IPS-11a (cell line): ENCODE measurements around the gene DNMT3L.
"Not testable (repeated sequence)": the region's sequence is repeated elsewhere in the genome, so short reads cannot be mapped to it uniquely, and the experiment has no call there.

Source experiments
- H3K4me3 ChIP-seq: one replicate; pipeline ENCODE4 v1.5.1; 2013; ENCODE audit warnings: low read depth, low read length, control low read depth

Gene DNMT3L

DNA sequence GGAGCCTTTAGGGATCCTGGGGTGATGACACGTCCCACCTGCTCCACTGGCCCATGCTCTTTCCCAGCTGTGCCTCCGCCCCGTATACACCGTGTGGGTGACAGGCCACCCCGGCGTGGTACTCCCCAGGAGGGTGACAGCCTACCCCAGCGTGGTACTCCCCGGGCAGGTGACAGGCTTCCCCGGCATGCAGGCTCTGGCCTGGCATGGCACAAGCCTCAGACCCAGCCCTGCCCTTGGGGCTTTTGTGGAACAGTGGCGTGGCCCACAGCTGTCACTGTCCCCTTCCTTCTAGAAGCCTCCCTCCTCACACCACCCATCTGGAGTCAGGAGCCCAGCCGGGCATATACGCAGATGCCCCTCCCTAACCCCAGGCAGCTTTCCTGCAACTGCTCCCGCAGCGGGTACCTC lies 33.5 kb upstream of the DNMT3L start:
- no peak overlapping the region for H3K4me3 ChIP-seq

DNA sequence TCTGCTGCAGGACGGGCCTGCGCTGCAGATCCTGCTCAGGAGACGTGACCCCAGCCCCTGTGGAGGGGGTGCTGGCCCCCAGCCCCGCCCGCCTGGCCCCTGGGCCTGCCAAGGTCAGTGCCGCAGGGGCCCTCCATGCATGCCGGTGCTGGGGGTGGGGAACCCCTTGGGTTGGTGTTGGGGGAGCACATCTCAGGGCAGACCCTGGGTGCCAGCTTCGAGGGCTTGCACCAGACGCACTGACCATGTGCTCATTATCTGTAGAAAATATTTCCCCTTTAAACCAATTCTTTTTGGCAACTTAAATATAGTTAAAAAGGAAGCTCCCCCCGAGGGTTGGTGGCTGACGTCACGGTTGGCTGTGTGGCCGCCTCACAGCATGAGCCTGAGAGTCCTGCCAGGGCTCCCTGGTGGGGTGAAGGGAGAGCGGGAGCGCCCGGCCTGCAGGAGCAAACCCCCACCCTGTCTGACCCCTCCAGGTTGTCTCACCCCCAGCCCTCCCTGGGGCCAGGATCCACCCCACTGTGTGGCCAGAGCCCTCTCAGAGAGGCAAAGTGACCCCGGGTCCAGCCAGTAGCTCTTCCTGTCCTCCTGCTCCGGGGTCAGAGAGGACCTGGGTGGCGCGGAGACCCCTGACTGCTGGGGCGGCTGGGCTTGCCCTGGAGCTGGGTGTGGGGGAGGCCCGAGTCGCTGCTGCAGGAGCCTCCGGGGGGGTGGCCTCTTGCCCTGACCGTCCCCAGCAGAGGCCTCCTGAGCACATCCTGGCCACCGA lies 32.9 kb upstream of the DNMT3L start:
- no peak overlapping the region for H3K4me3 ChIP-seq

DNA sequence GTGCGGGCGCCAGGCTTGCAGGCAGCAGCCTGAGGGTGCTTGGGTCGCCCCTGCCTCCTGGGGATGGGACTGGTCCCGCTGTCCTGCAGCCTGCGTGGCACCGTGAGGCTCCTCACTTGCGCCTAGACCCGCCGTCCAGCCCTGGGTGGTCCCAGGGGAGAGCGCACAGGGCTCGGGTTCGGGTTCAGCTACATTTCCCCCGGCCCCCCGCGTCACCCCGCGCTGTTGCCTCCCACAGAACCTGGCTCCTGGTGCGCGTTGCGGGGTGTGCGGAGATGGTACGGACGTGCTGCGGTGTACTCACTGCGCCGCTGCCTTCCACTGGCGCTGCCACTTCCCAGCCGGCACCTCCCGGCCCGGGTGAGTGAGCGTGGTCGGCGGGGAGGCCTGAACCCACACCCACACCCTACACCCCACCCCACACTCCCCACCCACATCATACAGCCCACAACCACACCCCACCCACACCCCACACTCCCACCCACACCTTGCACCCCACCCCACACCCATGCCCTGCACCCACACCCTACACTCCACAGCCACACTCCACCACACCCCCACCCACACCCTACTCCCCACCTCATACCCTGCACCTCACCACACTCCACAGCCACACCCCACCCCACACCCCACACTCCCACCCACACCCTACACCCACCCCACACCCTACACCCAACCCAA lies 32.0 kb upstream of the DNMT3L start:
- no peak overlapping the region for H3K4me3 ChIP-seq

DNA sequence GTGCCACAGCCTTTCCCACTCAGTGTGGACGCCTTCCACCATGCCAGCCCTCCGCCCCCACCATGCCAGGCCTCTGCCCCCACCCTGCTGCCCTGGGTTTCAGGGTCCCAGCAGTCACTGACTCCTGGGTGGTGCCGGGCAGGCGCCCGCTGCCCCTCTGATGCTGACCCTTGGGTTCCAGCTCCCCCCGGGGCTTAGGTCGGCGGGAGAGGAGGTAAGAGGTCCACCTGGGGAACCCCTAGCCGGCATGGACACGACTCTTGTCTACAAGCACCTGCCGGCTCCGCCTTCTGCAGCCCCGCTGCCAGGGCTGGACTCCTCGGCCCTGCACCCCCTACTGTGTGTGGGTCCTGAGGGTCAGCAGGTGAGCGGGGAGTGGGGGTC lies 31.1 kb upstream of the DNMT3L start:
- H3K4me3 ChIP-seq = no peak overlapping the region

DNA sequence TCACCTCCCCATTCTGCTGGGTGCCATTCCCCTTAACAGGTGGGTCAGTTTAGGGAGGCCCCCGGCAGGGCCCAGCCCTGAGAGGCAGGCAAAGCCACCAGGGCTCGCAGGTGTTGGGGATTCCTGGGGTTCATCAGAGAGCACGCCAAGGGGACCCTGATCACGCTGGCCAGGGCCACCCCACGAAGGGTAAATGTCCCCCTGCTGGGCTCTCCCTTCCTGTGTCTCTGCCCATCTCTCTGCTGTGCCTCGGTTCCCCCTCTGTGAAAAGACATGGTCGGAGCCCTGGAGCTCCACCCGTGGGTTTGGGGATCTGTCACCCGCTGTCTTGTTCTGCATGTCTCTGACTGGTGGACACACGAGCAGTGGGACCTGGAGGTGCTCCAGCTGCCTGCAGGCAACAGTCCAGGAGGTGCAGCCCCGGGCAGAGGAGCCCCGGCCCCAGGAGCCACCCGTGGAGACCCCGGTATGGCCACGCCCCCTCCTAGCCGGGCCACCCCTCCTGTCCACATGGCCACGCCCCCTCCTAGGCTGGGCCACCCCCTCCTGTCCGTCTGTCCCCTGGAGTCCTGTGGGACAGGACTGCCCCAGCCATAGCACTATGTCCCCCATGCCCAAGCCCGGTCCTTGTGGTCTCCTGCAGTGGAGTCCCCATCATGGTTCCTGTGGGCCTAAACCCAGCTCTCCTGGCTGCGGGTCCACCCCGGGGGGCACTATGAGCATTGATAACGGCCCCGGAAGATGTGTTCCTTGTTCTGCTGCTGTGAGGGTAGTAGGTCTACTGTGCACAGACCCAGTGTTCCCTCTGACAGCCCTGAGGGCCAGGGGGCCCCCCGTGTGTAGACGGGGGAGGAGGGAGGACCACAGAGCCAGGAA lies 30.5 kb upstream of the DNMT3L start:
- H3K4me3 ChIP-seq = no peak overlapping the region

DNA sequence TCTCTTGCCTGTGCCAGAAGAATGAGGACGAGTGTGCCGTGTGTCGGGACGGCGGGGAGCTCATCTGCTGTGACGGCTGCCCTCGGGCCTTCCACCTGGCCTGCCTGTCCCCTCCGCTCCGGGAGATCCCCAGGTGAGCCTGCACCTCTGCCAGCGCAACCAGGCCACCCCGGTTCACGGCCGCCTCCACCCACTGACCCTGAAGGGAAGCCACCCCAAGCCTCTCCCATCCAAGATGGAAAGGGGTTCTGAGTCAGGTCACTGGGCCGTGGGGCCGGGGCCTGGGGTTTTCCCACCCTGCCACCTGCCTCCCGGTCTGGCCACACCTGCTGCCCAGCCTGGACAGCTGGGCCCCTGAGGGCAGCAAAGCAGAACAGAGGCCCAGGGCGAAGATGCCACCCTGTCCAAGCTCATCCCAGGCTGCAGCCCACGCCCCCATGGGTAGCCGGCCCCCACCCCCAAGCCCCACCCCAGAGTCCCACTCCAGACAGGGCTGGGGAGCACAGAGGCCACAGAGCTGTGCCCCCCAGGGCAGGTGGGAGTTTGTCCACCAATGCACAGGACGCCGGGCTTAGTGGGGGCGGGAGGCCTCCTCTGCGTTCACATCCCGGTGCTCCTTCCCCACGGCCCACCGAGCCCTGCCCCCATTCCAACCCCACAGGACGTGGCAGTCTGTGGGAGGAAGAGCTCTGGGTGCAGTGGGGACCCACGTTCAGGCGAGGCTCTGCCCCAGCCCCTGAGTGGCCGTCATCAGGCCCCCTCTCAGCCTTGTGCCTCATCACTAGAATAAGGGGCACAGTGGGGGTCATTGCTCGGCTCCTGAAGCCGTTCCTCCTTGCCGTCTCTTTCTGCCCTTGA lies 29.6 kb upstream of the DNMT3L start:
- H3K4me3 ChIP-seq = no peak overlapping the region

DNA sequence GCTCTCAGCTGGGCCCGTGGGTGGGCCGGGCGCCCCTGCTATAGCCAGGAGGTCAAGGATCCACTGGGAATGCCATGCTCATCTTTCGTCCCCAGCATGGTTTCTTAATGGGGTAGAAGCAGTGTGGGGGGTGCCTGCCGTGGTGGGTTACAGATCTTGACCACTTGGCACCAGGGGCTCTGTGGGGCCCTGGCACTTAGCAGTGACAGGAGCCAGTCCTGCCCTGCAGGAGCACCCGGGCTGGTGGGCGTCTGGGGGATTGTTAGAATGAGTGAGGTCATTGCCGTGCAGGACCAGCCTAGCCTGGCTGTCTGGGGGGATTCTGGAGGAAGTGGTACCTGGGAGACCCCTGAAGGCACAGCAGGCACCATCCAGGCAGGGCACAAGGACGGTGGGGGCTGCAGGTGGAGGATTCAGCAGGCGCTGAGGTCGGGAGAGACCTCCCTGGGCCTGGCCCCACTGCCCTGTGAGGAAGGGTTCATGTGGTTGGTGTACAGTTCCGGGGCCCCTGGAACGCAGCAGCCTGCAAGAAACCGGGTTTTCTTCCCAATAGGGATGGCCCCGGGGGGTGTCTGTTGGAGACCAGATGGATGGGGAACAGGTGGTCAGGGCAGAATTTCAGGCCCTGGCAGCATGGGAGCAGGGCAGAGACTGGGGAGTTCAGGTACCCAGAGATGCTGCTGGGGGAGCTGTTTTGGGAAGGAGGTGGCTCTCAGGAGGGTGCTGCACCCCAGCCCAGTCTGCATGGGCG lies 28.8 kb upstream of the DNMT3L start:
- H3K4me3 ChIP-seq = no peak overlapping the region

DNA sequence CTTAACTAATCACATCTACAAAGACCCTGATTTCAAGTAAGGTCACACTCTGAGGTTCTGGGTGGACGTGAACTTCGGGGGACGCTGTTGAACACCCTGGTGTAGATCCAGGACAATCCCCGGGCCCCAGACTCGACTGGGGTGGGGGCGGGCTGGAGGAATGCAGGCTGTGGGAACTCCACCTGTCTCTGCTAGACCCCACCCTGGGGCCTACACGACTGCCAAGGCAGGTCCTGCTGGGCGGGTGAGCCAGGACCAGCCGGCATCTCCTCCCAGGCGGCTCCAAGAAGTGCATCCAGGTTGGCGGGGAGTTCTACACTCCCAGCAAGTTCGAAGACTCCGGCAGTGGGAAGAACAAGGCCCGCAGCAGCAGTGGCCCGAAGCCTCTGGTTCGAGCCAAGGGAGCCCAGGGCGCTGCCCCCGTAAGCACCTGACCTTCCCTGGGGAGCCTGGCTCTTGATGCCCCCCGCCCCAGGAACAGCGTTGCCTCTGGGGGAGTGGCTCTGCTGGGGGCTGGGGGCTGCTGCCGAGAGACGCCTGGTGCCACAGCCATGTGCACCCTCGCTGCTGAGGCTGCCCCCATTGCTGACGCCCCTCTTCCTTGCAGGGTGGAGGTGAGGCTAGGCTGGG lies 27.8 kb upstream of the DNMT3L start:
- H3K4me3 ChIP-seq = no peak overlapping the region

DNA sequence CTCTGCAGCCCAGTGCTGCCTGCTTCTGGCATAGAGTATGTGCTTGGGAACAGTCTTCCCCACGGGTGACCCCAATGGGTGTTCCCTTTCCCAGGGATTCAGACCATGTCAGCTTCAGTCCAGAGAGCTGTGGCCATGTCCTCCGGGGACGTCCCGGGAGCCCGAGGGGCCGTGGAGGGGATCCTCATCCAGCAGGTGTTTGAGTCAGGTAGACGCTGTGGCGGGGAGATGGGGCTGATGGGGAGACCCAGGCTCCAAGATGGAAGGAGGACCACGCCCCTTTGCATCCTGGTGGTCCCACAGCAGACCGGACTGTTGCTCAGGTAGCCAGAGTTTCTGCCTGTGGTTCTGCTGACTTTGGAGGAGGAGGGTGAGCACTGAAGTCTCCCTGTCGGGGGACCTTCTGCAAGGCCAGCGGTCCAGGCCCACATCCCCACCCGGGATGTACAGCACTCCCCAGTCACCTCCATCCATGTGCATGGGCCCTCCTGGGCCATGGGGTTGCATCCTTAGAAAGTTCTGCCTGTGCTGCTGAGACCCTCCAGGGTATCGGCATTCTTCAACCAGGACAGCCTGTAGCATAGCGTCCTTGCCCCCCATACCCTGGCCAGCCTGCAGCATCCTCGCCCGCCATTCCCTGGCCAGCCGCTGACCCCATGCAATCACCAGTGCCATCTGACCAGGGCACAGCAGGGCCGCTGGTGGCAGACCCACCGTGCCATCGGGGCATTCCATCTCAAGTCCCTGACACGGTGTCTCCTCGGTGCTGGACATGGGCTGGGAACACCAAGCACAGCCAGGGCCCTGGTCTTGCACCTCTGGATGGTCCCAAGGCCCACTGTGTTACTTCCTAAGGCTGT lies 26.8 kb upstream of the DNMT3L start:
- no peak overlapping the region for H3K4me3 ChIP-seq

DNA sequence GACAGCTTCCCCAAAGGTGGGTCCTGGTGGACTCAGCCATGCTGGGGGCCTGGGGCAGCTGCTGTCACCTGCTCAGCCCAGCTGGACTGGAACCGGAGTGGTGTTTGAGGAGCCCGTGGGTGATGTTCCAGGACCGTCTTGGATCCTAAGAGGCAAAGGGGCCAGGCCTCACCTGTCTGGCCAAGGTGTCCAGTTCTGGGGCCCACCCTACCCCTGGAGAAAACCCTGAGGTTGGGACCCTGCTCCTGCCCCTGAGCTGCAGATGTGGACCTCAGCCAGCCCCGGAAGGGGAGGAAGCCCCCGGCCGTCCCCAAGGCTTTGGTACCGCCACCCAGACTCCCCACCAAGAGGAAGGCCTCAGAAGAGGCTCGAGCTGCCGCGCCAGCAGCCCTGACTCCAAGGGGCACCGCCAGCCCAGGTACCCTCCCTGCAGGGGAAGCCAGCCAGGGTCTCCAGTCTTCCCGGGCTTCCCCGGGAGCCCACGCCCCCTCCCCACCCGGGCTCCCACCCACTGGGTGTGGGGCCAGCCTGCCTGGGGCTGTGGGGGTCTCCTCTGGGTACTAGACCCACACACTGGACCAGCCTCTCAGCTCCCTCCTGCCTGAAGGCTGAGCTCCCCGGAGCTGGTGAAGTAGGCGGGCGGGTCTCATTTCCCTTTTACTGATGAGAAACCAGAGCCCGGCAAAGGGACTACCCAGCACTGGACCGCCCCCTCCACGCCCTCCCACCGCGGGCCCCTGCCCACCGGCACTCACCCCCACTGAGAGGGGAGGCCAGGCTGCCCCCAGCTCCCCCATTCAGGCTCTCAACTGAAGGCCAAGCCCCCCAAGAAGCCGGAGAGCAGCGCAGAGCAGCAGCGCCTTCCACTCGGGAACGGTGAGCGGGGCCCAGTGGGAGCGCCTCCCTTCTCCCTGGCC lies 25.3 kb upstream of the DNMT3L start:
- H3K4me3 ChIP-seq = no peak overlapping the region

DNA sequence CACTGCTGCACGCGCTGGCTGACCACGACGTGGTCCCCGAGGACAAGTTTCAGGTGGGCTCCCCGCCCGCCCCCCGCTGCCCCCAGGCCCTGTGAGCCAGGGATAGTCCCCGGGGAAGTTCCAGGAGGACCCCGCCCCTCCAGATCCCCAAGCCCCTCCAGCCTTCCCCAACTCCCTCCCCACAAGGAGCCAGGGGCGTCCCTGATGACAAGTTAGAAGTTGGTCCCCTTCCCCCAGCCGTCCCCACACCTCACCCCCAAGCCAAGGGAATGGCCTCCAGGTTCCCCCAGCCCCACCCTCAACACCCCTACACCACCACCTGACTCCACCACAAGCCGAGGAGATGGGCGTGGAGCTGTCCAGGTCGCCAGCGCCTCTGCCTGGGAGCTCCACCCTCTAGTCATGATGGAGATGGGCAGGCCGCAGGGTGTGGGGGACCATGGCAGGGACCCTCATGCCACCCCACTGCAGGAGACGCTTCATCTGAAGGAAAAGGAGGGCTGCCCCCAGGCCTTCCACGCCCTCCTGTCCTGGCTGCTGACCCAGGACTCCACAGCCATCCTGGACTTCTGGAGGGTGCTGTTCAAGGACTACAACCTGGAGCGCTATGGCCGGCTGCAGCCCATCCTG lies 24.5 kb upstream of the DNMT3L start:
- no peak overlapping the region for H3K4me3 ChIP-seq

DNA sequence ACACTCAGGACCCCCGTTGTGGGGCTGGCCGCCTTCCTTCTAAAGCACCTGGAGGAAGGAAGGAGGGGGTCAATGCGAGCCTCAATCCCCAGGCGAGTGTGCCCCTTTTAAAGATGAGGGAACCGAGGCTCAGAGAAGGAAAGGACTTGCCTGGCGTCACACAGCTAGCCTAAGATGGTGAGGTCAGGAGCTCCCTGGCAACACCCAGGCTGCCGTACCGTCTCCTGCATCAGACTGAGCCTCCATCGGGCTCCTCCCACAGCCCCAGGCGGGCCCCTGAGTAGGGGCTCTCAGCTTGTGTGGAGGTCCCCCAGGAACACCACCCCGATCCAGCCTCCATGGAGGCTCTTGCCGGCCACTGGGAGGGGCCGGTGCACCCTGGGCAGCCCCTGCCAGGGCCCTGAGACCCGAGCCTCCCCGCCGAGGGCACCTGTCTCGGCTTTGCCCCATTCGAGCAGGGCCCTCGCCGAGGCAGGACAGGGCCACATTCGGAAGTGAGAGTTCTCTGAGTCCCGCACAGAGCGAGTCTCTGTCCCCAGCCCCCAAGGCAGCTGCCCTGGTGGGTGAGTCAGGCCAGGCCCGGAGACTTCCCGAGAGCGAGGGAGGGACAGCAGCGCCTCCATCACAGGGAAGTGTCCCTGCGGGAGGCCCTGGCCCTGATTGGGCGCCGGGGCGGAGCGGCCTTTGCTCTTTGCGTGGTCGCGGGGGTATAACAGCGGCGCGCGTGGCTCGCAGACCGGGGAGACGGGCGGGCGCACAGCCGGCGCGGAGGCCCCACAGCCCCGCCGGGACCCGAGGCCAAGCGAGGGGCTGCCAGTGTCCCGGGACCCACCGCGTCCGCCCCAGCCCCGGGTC lies 23.7 kb upstream of the DNMT3L start, which contains the start of gene AIRE:
AIRE (plus strand) TSS at position 739 of the 855 bp plus-strand sequence. CDS start 131 bp downstream, outside the sequence.
- H3K4me3 ChIP-seq = no peak within 1 kb of the TSS

DNA sequence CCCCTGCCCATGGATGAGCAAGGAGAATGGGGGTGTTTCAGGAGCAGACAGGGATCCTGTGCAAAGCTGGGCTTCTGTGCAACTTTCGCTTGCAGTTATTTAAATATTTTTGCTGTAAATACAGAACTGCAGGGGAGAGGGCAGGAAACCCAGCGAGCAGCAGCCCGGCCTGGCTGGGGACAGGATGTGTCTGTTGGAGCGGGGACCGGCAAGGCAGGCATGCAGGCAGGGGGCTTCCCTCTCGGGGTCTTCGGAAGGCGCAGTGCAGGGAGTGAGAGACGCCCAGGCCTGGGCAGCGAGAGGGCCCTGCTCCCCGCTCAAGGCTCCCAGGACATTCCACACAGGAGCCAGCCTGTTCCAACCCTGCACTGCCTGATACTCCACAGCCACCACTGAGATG lies 22.3 kb upstream of the DNMT3L start:
- H3K4me3 ChIP-seq = no peak overlapping the region

DNA sequence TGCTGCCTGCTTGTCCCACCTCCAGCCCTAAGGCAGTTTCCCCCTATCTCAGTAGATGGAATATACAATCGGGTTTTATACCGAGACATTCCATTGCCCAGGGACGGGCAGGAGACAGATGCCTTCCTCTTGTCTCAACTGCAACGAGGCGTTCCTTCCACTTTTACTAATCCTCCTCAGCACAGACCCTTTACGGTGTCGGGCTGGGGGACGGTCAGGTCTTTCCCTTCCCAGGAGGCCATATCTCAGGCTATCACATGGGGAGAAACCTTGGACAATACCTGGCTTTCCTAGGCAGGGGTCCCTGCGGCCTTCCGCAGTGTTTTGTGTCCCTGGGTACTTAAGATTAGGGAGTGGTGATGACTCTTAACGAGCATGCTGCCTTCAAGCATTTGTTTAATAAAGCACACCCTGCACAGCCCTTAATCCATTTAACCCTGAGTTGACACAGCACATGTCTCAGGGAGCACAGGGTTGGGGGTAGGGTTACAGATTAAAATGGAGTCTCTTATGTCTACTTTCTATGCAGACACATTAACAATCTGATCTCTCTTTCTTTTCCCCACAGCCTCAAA lies 21.6 kb upstream of the DNMT3L start:
- H3K4me3 ChIP-seq = not testable (repeated sequence)

DNA sequence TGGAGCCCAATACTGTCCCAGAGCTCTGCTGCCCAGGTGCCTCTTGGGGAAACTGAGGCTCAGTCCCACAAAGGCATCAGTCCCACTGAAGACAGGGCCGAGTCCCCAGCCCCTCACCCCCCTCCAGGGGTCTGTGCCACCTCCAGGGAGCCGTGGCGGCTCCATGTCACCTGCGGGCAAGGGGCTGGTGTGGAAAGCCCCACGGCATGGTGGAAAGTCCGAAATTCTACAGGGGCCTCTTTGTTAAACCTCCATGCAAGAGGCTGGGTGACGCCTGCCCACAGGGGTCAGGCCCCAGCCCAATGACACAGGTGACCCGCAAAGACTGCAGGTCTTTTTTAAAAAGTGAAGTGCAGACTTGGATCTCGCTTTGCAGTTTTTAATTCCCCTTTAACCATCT lies 20.7 kb upstream of the DNMT3L start:
- no peak overlapping the region for H3K4me3 ChIP-seq

DNA sequence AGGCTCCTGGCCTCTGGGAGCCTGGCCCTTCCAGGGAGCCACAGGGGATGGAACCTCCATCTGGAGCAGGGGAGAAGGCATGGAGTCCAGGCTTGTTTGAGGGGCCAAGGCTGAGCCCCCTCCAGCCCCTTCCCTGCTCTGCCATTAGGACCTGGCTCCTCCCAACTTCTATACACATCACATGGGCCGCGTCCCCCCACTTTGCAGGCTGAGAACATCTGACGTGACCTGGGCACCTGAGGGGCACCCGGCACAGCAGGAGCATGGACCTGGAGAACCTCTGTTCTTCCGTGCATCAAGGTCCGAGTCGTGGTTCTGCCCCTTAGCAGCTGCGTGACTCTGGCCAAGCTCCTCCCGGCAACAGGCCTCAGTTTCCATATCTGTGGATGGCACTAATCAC lies 20.1 kb upstream of the DNMT3L start:
- no peak overlapping the region for H3K4me3 ChIP-seq
